Measurements from ENCODE around the gene HMGA1.
A peak's percentile ranks its signal among the peaks of the same experiment; 100 is the strongest.
"Not testable (repeated sequence)": the region's sequence is repeated elsewhere in the genome, so short reads cannot be mapped to it uniquely, and the experiment has no call there.

HMGA1 gene

DNA sequence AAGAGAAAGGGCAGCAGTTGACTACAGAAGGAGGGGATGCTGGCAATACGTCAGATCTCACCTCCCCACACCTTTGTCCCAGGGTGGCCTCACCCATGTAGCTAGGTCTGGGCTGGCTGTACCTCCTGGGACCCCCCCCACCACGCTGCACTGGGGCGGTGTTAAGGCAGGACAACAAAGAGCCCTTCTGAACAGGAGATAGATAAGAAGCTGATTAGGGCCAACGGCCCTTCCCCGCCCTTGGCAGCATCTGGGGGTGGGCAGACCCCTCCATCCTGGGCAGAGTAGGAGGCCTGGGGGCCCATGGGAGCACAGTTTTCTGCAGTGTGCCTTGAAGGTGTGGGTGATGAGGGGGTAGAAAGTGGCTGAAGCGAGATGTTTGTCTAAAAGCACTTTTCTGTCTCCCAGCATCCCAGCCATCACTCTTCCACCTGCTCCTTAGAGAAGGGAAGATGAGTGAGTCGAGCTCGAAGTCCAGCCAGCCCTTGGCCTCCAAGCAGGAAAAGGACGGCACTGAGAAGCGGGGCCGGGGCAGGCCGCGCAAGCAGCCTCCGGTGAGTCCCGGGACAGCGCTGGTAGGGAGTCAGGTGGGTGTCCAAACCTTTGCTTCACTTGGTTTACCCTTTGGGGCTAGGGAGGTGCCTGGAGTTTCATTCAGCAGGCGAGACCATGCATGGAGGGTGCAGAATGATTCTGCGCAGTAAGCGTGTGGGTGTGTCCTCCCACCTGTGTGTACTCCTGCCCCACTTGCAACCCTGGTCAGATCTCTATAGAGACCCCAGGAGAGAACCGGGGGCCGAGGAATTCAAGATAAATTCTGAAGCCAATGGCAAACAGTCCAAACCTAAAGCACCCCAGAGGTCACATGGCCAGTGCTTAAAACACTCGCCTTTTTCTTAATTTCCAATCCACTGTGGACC, 3.9 kb downstream of the HMGA1 start:
- DNase-seq (ENCODE audit: low spot score) = no peak

DNA sequence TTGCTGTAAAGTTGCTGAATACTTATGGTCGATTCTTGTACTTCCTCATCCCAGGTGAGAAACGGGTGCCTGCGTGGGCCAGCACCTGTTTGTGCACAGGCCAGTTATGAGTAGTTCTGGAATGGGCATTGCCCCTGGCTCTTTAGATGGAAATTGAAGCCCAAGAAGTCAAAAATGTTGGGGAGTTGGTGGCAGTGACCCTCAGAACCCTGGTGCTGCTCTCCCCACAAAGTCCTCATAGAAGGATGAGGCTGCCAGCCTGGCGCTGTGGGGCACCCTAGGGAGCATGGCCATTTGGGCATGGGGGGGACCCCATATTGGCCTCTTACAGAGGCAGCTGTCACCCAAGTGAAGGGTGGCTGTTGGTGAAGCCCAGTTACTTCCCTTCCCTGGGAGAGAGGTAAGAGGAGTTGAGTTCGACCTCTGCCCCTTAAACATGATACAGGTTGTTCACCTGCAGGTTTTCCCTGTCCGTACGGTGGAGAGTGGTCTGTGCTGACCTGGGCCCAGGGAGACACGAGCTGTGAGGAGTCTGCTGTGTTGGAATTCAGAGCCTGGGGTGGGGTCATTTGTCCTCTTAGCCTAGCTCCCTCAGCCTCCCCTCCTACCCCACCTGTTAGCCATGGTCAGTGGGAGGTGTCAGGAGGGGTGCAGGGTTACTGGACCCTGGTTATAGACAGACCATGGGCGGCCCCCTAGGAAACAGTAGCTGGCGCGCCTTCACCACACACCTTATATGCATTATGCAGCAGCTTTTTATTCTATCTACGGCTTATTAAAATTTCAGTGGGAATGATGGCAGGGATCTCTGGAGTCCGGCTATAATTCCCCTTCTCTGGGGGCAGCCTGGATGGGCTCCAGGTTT, 4.9 kb downstream of the HMGA1 start:
- no peak for DNase-seq (ENCODE audit: low spot score)

DNA sequence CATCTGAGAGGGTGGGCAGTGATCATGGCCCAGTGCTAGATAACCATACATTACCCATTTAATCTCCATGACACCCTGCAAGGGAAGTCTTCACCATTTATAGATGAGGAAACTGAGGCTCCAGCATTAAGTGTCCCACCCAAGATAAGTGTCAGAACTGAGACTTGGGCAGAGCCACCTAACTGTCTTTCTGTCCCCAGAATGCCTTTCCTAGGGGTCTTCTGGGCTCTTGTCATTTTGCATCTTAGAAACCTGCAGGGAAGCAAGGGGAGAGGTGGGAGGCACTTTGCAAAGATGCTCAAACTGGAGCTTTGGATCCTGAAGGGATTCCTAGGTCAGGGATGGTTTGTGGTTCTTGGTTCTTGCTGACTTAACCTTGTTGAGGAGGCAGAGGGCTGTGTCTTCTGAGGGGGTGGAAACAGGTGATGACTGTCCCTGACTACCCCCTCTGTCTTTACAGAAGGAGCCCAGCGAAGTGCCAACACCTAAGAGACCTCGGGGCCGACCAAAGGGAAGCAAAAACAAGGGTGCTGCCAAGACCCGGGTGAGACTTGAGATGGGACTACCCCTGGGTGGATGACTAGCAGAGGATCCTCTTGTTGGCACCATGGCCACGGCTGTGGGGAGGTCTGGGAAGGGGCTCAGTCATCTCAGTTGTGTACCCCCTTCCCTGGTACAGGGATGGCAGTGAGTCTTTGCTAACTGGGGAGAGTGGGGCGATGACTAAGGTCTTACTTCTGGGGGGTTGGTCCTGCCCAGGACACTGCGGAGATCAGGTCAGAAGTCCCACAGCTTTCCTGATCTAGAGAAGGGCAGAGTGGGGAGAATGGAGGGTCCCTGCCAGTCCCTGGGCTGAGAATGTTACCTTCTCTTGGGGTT, 5.8 kb downstream of the HMGA1 start:
- DNase-seq (ENCODE audit: low spot score) = no peak

DNA sequence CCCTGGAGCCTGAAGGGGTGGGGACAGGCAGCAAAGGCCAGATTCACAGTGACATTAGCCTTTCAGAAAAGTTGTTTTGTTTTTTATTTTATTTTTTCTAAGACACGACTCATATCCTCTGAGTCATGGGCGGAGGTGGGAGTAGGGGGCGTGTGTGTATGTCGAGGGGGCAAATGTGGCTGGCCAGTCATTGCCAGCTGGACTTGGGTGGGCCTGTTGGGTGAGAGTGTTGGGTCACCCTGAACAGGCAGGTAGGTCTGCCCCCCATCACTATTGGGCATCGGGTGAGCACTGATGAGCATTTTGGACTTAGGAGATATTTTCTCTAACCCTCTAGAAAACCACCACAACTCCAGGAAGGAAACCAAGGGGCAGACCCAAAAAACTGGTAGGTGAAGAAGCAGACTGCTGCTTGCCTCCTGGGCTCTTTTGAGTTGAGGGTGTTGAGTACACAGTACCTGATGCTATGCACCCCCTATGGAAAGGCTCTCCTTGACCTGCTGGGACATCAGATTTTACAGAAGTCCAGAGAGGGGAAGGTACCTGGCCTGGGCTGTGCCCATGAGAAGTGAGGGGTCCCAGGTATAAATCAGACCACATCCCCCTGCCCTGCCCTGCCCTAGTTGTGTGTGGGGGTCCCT, 6.6 kb downstream of the HMGA1 start:
- no peak for DNase-seq (ENCODE audit: low spot score)

DNA sequence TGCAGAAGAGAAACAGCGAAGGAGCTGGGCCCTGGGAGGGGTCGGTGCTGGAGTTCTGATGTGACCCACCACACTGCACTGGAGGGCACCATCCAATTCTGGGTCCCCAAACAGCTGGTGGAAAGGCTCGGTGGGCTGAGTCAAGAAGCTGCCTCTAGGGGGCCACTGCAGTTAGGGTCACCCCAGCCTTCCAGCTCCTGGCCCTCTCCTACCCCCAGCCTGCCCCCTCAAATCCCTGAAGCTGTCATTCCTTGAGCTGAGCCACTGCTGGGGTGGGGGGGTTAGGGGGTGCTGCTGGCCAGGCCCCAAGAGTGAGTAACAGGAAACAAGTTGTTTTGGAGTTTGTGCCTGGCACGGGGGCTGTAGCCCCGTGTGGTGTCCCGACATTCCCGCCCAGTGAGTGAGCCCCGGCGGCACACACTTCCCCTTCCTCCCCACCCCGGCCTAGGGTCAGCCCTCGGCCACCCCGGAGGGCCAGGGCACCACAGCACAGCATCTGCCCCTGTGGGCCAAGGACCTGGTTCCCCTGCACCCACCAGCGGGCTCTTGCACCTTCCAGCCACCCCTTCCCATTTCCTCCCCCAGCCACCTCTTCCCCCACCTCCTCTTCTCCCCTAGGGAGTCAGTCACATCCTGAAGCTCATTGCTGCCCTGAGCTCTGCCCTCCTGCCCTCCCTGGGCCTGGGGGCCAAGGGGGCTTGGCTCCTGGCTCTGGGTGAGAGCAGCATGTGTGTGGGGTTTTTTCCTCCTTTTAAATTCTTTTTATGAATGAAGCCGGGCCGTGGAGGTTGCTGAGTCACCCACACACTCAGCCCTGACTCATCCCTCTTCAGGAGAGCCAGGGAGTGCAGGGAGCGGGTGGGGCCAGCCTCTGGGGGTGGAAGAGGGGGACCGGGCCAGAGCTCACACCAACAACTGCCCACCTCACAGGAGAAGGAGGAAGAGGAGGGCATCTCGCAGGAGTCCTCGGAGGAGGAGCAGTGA, 7.5 kb downstream of the HMGA1 start:
- DNase-seq (ENCODE audit: low spot score) = no peak

DNA sequence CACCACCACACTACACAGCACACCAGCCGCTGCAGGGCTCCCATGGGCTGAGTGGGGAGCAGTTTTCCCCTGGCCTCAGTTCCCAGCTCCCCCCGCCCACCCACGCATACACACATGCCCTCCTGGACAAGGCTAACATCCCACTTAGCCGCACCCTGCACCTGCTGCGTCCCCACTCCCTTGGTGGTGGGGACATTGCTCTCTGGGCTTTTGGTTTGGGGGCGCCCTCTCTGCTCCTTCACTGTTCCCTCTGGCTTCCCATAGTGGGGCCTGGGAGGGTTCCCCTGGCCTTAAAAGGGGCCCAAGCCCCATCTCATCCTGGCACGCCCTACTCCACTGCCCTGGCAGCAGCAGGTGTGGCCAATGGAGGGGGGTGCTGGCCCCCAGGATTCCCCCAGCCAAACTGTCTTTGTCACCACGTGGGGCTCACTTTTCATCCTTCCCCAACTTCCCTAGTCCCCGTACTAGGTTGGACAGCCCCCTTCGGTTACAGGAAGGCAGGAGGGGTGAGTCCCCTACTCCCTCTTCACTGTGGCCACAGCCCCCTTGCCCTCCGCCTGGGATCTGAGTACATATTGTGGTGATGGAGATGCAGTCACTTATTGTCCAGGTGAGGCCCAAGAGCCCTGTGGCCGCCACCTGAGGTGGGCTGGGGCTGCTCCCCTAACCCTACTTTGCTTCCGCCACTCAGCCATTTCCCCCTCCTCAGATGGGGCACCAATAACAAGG, 8.5 kb downstream of the HMGA1 start:
- DNase-seq (ENCODE audit: low spot score) = not testable (repeated sequence)

DNA sequence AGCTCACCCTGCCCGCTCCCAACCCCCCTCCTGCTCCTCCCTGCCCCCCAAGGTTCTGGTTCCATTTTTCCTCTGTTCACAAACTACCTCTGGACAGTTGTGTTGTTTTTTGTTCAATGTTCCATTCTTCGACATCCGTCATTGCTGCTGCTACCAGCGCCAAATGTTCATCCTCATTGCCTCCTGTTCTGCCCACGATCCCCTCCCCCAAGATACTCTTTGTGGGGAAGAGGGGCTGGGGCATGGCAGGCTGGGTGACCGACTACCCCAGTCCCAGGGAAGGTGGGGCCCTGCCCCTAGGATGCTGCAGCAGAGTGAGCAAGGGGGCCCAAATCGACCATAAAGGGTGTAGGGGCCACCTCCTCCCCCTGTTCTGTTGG, 9.1 kb downstream of the HMGA1 start:
- DNase-seq (ENCODE audit: low spot score) = not testable (repeated sequence)

DNA sequence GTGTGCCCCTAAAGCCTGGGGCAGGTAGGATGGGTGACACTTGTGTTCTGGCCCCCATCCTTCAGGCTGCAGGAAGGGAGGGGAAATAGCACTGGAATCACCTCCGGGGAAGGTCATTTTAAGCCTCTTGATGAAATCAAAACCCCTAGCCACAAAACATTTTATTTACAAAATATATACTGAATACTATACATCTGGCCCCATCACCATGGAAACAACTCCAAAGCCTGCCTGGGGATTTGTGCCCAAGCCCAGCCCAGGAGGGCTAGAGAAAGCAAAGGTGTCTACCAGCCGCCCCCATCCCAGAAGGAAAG, 9.5 kb downstream of the HMGA1 start:
- DNase-seq (ENCODE audit: low spot score) = no peak

DNA sequence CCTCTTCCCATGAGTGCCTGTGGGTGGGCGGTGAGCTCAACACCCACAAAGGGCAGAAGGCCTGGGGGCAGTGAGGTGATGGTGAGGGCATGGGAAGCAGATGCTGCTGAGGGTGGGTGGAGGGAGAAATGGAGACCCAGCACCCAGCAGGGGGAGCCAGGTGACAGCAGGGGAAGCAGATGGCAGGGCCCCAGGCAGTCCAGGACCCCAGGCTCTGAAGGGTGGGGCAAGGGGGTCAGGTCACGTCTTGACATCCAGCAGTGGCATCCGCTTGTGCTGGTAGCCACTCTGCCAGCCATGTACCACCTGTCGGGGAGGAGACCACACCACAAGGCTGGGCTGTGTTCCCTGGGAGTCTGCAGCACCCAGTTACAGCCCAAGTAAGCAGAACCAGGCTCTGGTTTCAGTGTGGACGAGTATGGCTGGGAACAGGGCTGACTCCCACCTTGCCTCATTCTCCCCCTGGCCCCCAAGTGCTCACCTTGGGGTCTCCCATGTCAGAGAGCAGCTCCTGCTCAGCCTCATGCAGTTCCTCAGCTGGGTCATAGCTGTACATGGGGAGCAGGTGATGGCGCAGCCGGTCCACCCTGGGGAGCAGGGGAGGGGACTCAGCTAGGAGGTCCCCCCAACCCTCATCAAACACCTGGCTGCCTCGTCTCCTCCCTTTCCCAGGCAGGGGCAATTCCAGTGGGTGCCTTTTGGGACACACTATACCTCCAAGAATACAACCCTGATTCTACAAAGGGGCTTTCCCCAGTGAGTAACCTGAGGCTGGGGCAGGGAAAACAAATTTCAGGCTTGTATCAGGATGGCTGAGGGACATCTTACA, 10.1 kb downstream of the HMGA1 start:
- DNase-seq (ENCODE audit: low spot score) = peak; percentile 64

DNA sequence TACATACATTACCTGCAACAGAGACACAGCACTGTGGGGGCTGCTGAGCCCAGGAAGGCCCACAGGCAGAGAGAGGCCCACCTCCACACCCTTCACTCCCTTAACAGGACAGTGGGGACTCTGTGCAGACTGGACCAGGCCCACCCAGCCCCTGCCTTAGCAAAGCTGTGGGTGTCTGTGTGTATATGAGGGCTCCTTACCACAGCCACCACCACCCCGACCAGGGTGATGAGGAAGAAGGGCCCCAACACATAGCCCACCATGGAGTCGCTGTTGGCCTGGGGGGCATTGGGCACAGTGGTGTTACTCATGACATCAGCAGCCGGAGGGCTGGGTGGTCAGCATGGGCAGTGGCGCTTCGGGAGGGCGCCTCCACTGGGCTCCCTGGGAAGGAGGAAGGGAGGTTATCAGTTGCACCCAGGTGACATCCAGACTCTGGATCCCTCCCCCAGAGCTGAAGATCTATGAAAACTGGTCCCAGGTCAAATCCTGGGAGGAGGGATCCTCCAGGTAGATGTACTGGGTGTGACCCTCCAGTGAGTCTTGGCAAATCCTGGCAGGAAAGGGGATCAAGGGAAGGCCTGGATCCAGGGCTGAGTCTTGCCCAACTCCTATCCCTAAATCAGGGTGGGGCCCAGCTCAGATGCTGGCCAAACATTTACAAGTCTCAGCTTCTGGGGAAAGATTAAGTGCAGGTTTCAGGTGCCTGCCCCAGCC, 11.0 kb downstream of the HMGA1 start:
- DNase-seq (ENCODE audit: low spot score) = no peak

DNA sequence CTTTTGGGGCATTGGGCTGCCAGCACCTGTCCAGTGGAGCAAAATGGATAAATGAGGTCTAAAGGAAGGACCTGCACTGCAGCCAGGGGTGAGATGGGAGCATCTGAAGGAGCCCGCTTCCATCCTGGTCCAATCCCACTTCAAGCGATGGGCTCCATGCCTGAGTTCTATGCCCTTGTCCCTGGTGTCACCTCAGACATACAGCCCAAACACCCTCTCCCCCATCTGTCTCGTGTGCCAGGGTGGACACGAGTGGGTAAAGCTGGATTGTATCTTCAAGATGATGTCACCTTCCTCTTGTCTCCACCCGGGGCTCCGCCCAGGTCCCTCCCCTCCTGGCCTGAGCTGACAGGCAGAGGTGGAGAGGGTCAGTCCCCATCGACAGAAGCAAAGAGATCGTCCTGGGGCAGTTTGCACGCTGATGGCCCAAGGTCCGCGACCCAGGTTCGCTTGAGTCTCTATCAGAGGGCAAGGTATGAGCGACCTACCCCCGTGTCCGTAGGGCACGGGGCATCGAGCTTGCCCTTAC, 11.6 kb downstream of the HMGA1 start:
- DNase-seq (ENCODE audit: low spot score) = no peak

DNA sequence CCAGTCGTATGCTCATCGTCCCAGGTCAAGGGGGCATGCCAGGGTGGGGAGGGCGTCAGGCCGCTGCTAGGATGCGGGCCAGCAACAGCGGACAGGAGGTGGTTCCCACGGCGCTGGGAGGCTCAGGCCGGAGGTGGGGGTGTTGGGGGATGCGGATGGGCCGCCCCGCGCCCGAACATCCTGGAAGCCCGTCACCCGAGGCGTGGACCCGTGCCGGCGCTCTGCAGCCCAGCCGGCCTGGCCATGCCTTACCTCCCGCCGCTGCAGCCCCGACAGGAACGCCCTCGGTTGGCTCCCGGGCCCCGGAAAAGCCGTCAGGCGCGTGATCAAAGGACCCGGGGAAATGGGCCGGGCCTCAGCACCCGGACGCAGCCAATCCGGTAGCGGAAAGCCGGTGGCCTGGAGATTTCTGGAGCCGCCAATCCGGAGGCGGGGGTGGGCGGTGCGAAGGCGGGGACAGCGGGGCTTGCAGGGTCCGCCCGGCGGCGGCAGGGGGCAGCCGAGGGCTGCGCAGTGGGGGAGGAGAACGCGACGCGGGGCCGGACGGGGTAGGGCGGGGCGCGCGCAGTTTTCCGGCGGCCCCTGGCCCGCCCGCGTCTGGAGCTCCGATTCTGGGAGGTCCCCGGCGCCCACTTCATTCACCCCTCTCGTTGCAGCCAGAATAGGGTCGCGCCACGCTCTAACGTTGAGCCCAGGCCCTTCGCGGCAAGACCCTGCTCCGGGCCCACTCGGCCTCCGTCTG, 12.2 kb downstream of the HMGA1 start, which contains the start of gene SMIM29:
Gene SMIM29, minus strand, starts transcription at position 280 of the 742 bp plus-strand sequence. CDS start 1,215 bp downstream, outside the sequence.
- peak; percentile 96 for DNase-seq (ENCODE audit: low spot score)

DNA sequence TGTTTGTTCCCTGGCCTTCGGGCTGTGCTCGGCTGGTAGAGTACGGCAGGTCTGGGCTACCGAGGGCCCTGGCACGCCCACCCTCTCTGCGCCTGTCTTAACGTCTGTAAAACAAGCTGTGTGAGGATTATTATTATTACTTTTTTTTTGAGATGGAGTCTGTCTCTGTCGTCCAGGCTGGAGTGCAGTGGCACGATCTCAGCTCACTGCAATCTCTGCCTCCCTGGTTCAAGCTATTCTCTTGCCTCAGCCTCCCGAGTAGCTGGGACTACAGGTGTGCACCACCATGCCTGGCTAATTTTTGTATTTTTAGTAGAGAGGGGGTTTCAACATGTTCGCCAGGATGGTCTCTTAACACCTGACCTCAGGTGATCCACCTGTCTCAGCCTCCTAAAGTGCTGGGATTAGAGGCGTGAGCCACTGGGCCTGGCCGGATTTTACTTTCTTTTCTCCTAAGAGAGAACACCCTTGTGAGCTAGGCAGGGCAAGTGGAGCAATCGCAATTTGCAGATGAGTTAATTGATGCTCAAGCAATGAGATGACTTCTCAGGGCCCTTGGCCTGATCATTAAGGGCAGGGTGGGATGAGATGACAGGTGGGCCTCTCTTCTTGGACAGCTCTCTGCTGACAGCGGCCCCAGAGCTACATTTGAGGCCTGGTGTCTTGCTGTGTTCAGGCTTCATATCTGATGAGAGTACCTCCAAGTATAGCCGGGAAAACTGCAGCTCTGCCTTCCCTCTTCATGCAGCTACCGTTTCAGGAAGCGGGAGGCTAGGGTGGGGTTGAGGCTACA, 13.0 kb downstream of the HMGA1 start:
- DNase-seq (ENCODE audit: low spot score) = no peak

DNA sequence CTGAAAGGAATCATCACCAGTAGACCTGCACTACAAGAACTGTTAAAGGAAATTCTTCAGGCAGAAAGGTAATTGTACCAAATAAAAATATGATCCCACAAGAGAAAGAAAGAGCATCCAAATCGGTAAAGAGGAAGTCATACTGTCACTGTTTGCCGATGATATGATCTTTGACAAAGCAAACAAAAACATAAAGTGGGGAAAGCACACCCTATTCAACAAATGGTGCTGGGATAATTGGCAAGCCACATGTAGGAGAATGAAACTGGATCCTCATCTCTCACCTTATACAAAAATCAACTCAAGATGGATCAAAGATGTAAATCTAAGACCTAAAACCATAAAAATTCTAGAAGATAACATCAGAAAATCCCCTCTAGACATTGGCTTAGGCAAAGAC, 15.7 kb downstream of the HMGA1 start:
- not testable (repeated sequence) for DNase-seq (ENCODE audit: low spot score)

DNA sequence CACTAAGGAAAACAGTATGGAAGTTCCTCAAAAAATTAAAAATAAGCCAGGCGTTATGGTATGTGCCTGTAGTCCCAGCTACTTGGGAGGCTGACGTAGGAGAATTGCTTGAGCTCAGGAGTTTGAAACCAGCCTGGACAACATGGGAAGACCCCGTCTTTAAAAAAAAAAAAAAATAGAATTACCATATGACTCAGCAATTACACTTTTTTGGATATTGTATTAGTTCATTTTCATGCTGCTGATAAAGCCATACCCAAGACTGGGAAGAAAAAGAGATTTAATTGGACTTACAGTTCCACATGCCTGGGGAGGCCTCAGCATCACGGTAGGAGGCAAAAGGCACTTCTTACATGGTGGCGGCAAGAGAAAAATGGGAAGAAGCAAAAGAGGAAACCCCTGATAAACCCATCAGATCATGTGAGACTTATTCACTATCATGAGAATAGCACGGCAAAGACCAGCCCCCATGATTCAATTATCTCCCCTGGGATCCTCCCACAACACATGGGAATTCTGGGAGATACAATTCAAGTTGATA, 22.9 kb downstream of the HMGA1 start:
- DNase-seq (ENCODE audit: low spot score) = no peak
